Stimulated activated CD4-positive, alpha-beta T cell treated with anti-CD3 and anti-CD28 coated beads, Interleukin-1b, Interleukin-23, amount 100 ng/mL, for 4 hours (primary cell): Measurements from ENCODE around the gene BBLN.
"Not testable (repeated sequence)": the region's sequence is repeated elsewhere in the genome, so short reads cannot be mapped to it uniquely, and the experiment has no call there.

Source experiments
- DNase-seq, 2 donors: peaks; one replicate each; pipeline ENCODE4 v3.0.0-alpha.2; 2020; ENCODE audit warnings: low read depth in 2 of 2

Gene BBLN

DNA sequence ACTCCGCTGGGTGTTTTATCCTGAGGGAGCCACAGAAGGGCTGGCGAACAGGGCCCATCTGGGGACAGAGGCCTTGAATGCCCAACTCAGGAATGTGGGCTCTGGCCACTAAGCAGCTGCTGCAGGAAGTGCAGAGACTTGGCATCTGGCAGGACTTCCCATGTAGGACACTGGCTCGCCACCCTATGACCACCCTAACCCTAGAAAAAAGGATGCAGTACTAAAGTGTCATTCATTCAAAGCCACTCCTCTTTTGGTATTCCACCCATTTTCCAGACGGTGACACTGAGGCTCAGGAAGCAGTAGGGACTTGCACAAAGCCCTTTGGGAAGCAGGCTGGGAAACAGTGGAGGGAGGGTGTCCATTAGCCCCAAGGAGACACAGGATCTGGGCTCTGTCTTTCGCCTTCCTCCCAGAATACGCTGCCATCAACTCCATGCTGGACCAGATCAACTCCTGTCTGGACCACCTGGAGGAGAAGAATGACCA, 3.0 kb downstream of the BBLN start:
- DNase-seq, result no peak

GRCh38 chr9:128163523-128164306, 3.6 kb downstream of the BBLN start:
- no peak for DNase-seq

GRCh38 chr9:128164307-128164885, 4.3 kb downstream of the BBLN start:
- no peak for DNase-seq

GRCh38 chr9:128166169-128166568, 6.1 kb downstream of the BBLN start:
- DNase-seq, result no peak

GRCh38 chr9:128167209-128167608, 7.1 kb downstream of the BBLN start:
- DNase-seq, result no peak

DNA sequence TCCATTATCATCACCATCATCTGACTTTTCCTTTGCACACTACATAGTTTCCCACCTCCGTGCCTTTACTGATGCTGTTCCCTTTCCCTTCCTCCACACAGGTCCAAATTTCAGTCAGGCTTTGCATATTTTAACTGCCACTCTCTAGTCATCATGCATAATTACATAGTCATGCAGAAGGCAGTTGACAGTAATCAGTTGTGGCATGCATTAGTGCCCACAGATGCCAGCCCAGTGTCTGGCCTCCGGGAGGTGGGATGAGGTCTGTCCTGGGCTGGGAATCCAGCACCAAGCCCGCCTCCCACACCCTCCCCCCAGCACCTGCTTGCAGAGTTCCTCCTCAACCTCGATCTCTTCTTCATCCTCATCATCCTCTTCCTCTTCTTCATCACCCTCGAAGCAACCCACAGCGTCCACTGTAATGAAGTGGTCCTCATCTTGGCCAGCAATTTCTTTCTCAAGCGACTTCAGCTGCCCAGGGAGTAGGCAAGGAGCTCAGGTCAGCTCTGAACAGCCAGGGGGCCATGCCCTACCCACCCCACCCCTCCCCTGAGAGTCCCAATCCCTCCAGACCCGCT, 8.8 kb downstream of the BBLN start:
- no peak for DNase-seq

- no peak for DNase-seq
These were observed 9.4 kb downstream of the BBLN start for GRCh38 chr9:128169492-128169891.

DNA sequence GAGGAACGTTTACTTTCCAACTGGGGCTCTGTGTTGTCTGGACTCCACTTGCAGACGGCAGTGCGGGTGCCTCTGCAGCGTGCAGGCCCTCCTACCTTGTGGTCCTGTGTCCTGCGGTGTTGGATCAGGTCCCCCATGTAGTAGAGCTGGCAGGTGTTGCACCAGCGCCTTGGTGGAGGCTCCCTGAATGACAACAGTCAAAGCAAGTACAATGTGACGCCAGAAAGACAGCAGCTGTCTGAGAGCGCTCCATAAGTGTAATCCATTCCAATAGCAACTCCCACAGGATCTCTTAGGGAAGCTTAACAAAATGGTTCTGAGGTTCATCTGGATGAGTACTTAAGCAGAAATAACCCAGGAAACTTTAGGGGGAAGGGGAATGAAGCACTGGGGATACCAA, 9.9 kb downstream of the BBLN start:
- no peak for DNase-seq

DNA sequence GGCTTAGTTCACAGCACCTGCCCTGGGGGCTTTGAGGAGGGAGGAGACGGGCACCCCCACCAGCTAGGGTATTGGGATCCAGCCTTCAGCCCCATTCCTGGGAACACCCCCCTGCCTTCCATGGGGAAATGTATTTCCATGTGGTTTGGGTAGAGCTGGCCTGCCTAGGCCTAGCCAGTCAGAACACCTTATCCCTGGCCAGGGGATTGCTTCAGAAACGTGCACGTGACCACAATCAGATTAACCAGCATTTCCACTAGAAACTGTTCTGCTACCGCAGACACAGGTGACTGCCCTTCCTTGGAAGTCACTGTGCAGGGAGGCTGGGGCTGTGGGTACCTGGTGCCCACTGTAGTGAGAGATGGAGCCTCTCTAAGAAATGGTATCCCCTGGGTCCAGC, 14.0 kb downstream of the BBLN start:
- no peak for DNase-seq

- no peak for DNase-seq
These were observed 15.1 kb downstream of the BBLN start for GRCh38 chr9:128175102-128175563.

DNA sequence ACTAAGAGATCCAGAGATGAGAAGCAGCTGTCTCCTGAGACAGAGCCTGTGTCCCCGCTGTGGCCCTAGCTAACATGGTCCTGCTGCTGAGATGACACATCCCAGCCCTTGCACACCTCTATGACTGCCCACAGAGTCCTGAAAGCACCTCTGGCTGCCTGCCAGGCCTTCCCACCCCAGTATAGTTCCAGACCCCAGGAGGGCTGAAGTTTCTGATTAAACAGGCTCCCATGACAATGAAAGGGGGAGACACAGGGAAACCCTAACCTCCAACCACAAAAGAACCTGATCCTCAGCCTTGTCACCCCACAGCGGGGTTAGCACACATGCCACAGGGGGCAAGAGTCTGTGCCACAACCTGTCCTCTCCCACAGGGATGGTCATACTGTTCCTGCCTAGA, 15.7 kb downstream of the BBLN start:
- no peak for DNase-seq

DNA sequence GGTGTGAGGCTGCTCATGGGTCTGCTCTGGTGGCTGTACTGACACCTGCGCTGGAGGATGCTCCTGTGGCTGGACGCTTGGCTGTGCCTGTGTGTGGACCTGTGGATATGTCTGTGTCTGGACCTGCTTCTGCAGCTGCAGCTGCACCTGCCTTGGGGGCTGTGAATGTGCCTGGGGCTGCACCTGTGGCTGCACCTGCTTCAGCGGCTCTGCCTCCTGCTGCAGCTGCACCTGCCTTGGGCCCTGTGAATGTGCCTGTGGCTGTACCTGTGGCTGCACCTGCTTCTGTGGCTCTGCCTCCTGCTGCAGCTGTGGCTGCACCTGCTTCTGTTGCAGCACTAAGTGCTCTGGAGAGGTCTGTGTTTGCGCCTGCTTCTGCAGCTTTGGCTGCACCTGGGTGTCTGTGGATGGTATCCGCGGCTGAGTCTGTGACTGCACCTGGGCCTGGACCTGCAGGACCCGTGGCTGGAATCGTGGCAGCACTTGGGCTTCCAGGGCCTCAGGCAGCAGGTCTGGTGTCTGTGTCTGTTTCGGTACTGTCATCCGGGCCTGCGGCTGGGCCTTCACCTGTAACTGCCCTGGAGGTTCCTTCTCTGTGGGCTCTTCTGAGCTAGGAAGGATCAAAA, 18.9 kb downstream of the BBLN start:
- DNase-seq, result no peak

- no peak for DNase-seq
These were observed 19.9 kb downstream of the BBLN start for GRCh38 chr9:128180001-128180400.

GRCh38 chr9:128180447-128180846, 20.4 kb downstream of the BBLN start:
- no peak for DNase-seq

- DNase-seq, result not testable (repeated sequence)
These were observed 21.4 kb downstream of the BBLN start for GRCh38 chr9:128181480-128181879.

DNA sequence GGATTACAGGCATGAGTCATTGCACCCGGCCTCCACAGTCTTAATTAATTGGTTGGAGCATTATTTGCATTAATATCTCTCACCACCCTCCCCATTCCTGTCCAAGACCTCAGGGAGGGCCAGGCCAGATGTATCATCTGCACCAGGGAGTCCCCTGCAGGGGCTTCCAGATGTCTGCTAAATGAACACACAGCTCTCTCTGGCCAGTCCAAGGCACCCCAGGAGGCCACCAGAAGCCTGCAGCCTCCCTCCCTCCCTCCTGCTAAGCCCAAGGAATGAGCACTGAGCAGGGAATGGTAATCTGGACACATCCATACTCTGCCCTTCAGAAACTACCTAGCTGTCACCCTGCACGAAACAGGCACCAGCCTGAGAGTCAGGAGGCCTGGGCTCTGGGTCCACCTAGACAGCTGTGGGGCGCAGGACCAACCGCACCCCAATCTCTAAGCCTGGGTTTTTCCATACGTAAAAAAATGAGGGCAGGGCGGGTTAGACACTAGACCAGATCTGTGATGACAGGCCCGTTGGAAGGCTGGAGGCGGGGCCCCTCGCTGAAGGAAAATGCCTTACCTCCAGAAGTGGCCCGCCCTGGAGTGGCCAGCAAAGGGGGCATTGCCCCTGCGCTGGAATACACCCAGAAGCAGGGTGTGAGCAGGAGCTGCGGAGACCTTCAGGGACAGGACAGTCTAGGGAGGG, 23.0 kb downstream of the BBLN start:
- no peak for DNase-seq

DNA sequence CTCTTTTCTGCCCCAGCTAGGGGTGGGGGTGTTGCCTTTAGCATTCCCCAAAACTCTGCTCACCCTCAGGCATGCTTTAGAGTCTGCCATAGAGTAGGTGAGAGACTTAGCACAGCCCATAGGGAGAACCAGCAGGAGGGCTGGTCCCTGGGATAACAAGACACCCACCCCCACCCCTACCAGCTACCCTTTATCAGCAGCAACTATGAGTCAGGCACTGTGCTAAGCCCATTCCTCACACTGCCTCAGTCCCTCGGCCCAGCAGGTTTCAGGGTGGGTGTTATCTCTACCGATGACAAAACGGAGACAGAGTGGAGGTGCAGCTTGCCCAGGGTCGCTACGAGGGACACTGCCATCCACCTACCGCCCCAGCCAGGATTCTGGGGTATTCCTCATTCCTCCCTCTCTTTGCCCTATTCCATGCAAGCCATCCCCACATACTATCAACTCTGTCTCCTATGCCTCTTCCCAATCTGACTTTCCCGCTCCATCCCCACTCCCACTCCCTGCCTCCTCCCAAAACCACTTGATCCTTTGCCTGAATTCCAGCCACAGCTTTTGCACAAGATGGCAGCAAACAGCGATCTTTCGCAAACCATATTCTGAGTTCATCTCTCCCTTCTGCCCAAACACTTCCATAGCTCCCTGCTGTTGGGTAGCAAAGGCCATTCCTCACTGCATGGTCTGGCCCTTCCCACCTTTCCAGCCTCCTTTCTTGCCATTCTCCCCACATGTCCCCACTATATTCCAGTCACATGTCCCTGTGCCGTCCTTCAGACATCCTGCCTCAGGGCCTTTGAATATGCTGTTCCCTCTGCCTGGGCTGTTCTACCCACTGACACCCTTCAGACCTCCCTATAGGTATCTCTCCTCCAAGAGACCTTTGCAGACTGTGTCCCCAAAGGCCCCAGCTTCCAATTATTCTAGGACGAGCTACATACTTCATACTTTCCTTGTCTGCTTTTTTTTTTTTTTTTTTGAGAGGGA, 26.2 kb downstream of the BBLN start:
- no peak for DNase-seq

- no peak for DNase-seq
These were observed 27.3 kb downstream of the BBLN start for GRCh38 chr9:128187361-128187760.

GRCh38 chr9:128188209-128188608, 28.1 kb downstream of the BBLN start:
- DNase-seq, result no peak

GRCh38 chr9:128190013-128190412, 29.9 kb downstream of the BBLN start:
- no peak for DNase-seq
